Measurements from ENCODE around the gene AMOT. TPM values are rescaled to one million over a fixed set of nuclear protein-coding genes. Genes with fewer than 3 reads are reported as not detected.

AMOT gene
- total RNA-seq, 4 donors from 2014 or later: 4.8 to 20.4 (median 11.8) TPM

- Histone ChIP-seq H3K36me3 (no peaks in the 10 kb centered on the region), H3K27ac (no peak overlapping the region), H3K4me1 (no peaks in the 10 kb centered on the region), H3K27me3 (no peaks in the 10 kb centered on the region), H3K4me3 (no peak overlapping the region), H3K9me3 (no peaks in the 10 kb centered on the region)
- no peak for DNase-seq (ENCODE audit: low spot score in 2 of 2)
- 62% methylated on average over 3 of the region's 3 CpGs for WGBS
- TF ChIP-seq CTCF (IDR thresholded peaks at IDR 0.05): no peak
- no peak for TF ChIP-seq POLR2AphosphoS5 (IDR thresholded peaks at IDR 0.05)
- no peak for TF ChIP-seq EP300 (IDR thresholded peaks at IDR 0.05)
- TF ChIP-seq POLR2A (IDR thresholded peaks at IDR 0.05): no peak
Observed at GRCh38 chrX:112769034-112769433, 71.6 kb downstream of the AMOT start.

- no peak overlapping the region for H3K27ac ChIP-seq
- no peak overlapping the region for H3K4me3 ChIP-seq
- WGBS: 66% methylated on average over 2 of the region's 2 CpGs
- DNase-seq (ENCODE audit: low spot score in 2 of 2): no peak
- H3K4me1 ChIP-seq: no peaks in the 10 kb centered on the region
- no peaks in the 10 kb centered on the region for H3K27me3 ChIP-seq
- no peaks in the 10 kb centered on the region for H3K36me3 ChIP-seq
- TF ChIP-seq POLR2AphosphoS5 (IDR thresholded peaks at IDR 0.05) (no peak), CTCF (IDR thresholded peaks at IDR 0.05) (no peak), EP300 (IDR thresholded peaks at IDR 0.05) (no peak), POLR2A (IDR thresholded peaks at IDR 0.05) (no peak)
- H3K9me3 ChIP-seq: no peaks in the 10 kb centered on the region
Observed at GRCh38 chrX:112768563-112768962, 72.1 kb downstream of the AMOT start.

GRCh38 chrX:112766774-112767173, 73.9 kb downstream of the AMOT start:
- Histone ChIP-seq H3K36me3 (no peaks in the 10 kb centered on the region), H3K4me1 (no peaks in the 10 kb centered on the region), H3K9me3 (no peaks in the 10 kb centered on the region), H3K27me3 (no peaks in the 10 kb centered on the region), H3K27ac (no peak overlapping the region), H3K4me3 (no peak overlapping the region)
- TF ChIP-seq CTCF (IDR thresholded peaks at IDR 0.05) (no peak), POLR2AphosphoS5 (IDR thresholded peaks at IDR 0.05) (no peak), POLR2A (IDR thresholded peaks at IDR 0.05) (no peak)
- no peak for DNase-seq (ENCODE audit: low spot score in 2 of 2)
- WGBS: 90% methylated on average over 2 of the region's 2 CpGs

GRCh38 chrX:112761242-112762207, 79.1 kb downstream of the AMOT start:
- H3K9me3 ChIP-seq: no peaks in the 10 kb centered on the region
- DNase-seq (ENCODE audit: low spot score in 2 of 2): no peak
- no peaks in the 10 kb centered on the region for H3K27me3 ChIP-seq
- H3K27ac ChIP-seq: no peak overlapping the region
- H3K4me3 ChIP-seq: no peak overlapping the region
- WGBS: 62% methylated on average over 7 of the region's 7 CpGs
- H3K4me1 ChIP-seq: no peaks in the 10 kb centered on the region
- H3K36me3 ChIP-seq: no peaks in the 10 kb centered on the region
- TF ChIP-seq EP300 (IDR thresholded peaks at IDR 0.05) (no peak), POLR2AphosphoS5 (IDR thresholded peaks at IDR 0.05) (no peak), CTCF (IDR thresholded peaks at IDR 0.05) (no peak), POLR2A (IDR thresholded peaks at IDR 0.05) (no peak)

GRCh38 chrX:112760697-112761096, 79.9 kb downstream of the AMOT start:
- 56% methylated on average over 2 of the region's 2 CpGs for WGBS
- no peak for TF ChIP-seq CTCF (IDR thresholded peaks at IDR 0.05)
- no peak for TF ChIP-seq POLR2A (IDR thresholded peaks at IDR 0.05)
- no peak for TF ChIP-seq POLR2AphosphoS5 (IDR thresholded peaks at IDR 0.05)
- no peak for TF ChIP-seq EP300 (IDR thresholded peaks at IDR 0.05)

More at GRCh38 chrX:112760697-112761096, 79.9 kb downstream of the AMOT start:
- Histone ChIP-seq H3K36me3 (no peaks in the 10 kb centered on the region), H3K27ac (no peak overlapping the region), H3K27me3 (no peaks in the 10 kb centered on the region), H3K9me3 (no peaks in the 10 kb centered on the region), H3K4me3 (no peak overlapping the region), H3K4me1 (no peaks in the 10 kb centered on the region)
- no peak for DNase-seq (ENCODE audit: low spot score in 2 of 2)

Data from suprapubic skin (tissue), 4 donors.